22Rv1 (cell line): Measurements from ENCODE around the gene TAOK2.

ENCODE experiments used
- CTCF ChIP-seq: fragments of 450-650 bp; IDR thresholded peaks from 2 replicates; pipeline ENCODE4 v1.5.1; 2017; ENCODE audit warnings: mild to moderate bottlenecking
- ZFX ChIP-seq: fragments of 450-650 bp; IDR thresholded peaks from 2 replicates; pipeline ENCODE4 v1.6.1; 2017; ENCODE audit warnings: antibody characterized with exemption, borderline replicate concordance

- no peak for TF ChIP-seq CTCF
- TF ChIP-seq ZFX: no peak
Observed at GRCh38 chr16:29963021-29963743, 10.5 kb upstream of the TAOK2 start.
